Skeletal muscle satellite cell (primary cell): ENCODE results near the gene FAM177A1.
"Not testable (repeated sequence)": the region's sequence is repeated elsewhere in the genome, so short reads cannot be mapped to it uniquely, and the experiment has no call there.

Source experiments
- H3K27me3 ChIP-seq: 2 replicates; pipeline ENCODE4 v1.7.0; 2013; ENCODE audit warnings: low read length; ENCODE audit not compliant: control insufficient read depth, insufficient read depth
- H3K36me3 ChIP-seq: 2 replicates; pipeline ENCODE4 v1.7.0; 2013; ENCODE audit warnings: mild to moderate bottlenecking, control low read depth, low read length; ENCODE audit not compliant: insufficient read depth
- H3K4me1 ChIP-seq: 2 replicates; pipeline ENCODE4 v1.7.0; 2013; ENCODE audit warnings: low read length; ENCODE audit not compliant: control insufficient read depth, insufficient read depth
- H3K4me2 ChIP-seq: 2 replicates; pipeline ENCODE4 v1.7.0; 2013; ENCODE audit warnings: mild to moderate bottlenecking, low read length
- H3K4me3 ChIP-seq: 2 replicates; pipeline ENCODE4 v1.7.0; 2013; ENCODE audit warnings: low read length
- H3K9ac ChIP-seq: 2 replicates; pipeline ENCODE4 v1.7.0; 2013; ENCODE audit warnings: mild to moderate bottlenecking, low read depth, low read length, moderate library complexity
- H3K9me3 ChIP-seq: replicated peaks from 2 replicates; pipeline ENCODE4 v1.7.0; 2013; ENCODE audit warnings: mild to moderate bottlenecking, control low read depth, low read length

Gene FAM177A1

DNA sequence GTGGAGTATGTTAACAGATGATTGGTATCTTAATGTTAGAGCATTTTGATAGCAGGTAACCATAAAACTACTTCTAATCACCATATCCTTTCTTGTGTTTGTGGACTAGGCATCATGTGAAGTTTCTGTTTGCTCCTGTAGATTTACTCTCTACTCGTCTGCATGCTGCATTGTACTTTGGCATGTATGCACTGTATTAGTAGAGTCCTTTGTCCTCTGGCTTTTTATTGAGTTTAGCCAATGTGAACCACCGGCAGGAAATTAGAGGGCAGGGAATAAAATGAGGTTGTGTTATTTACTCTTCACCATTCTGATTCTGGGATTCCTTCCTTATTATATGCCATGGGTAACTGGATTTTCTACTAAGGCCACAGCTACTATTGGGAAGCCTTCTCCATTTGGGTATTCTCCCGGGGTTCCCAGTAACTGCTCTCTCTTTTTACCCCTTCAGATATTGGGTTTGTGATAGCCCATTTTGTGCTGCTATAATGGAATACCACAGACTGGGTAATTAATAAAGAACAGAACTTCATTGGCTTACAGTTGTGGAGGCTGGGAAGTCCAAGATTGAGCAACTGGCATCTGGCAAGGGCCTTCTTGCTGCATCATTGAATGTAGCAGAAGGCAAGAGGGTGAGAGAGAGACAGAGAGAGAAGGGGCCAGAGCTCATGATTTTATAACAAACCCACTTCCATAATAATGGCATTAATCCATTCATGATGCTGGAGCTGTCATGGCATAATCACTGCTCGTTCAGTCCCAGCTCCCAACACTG lies 22.4 kb downstream of the FAM177A1 start:
- no peak overlapping the region for H3K9ac ChIP-seq
- no peaks in the 10 kb centered on the region for H3K4me1 ChIP-seq
- no peaks in the 10 kb centered on the region for H3K27me3 ChIP-seq
- H3K9me3 ChIP-seq: no peaks in the 10 kb centered on the region
- H3K4me2 ChIP-seq: no peak overlapping the region
- H3K36me3 ChIP-seq: peaks cover 21% of the 10 kb centered on the region
- H3K4me3 ChIP-seq: no peak overlapping the region

DNA sequence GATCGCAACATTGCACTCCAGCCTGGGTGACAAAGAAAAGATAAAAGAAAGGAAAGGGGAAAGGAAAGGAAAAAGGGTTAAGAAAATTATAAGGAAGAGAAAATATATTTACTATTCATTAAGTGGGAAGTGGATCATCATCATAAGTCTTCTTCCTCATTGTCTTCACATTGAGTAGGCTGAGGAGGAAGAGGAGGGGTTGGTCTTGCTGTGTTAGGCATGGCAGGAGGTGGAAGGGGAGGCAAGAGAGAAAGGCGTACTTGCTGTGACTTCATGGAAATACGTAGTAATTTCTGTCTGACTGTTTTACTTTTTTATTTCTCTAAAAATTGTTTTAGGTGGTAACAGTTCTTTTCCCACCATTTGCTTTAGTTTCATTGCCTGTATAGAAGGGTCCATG lies 26.2 kb downstream of the FAM177A1 start:
- Histone ChIP-seq H3K27me3 (no peaks in the 10 kb centered on the region), H3K9ac (no peak overlapping the region), H3K4me1 (no peaks in the 10 kb centered on the region), H3K4me3 (no peak overlapping the region), H3K4me2 (no peak overlapping the region), H3K9me3 (no peaks in the 10 kb centered on the region), H3K36me3 (peaks cover 29% of the 10 kb centered on the region)

DNA sequence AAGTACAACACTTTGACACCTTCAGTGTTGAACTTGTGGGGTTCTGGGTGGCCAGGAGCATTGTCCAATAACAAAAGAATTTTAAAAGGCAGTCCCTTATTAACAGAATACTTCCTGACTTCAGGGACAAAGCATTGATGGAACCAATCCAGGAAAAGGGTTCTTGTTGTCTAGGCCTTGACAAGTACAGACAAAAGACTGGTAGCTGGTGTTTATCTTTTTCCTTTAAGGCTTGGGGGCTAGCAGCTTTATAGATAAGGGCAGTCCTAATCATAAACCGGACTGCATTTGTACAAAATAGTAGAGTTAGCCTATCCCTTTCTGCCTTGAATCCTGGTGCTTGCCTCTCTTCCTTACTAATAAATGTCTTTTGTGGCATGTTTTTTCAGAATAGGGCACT lies 27.4 kb downstream of the FAM177A1 start:
- Histone ChIP-seq H3K4me1 (no peaks in the 10 kb centered on the region), H3K9ac (no peak overlapping the region), H3K4me3 (no peak overlapping the region), H3K27me3 (no peaks in the 10 kb centered on the region), H3K36me3 (peaks cover 28% of the 10 kb centered on the region), H3K9me3 (no peaks in the 10 kb centered on the region), H3K4me2 (no peak overlapping the region)

- Histone ChIP-seq H3K4me3 (no peak overlapping the region), H3K4me1 (no peaks in the 10 kb centered on the region), H3K4me2 (no peak overlapping the region), H3K27me3 (no peaks in the 10 kb centered on the region), H3K9me3 (no peaks in the 10 kb centered on the region), H3K36me3 (peaks cover 39% of the 10 kb centered on the region), H3K9ac (no peak overlapping the region)
These were observed 32.0 kb downstream of the FAM177A1 start for GRCh38 chr14:35078082-35078481.

DNA sequence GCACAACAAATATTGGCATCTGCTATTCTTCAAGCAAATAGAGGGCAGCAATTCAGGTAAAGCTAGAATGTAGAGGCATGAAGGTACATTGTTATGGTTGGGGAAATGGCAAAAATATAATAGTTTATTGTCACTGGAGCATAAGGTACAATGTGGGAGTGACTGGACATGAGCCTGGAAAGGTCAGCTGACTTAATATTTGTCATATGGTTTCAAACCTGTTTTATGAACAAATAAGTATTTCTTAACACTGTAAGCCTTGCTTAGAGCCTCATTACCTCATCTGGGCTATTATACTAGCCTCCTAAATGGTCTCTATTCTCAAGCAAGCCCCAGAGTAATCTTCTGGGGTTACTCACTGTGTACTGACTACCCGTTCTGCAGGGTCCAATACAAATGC lies 33.7 kb downstream of the FAM177A1 start:
- Histone ChIP-seq H3K4me1 (no peaks in the 10 kb centered on the region), H3K4me2 (no peak overlapping the region), H3K36me3 (peaks cover 41% of the 10 kb centered on the region), H3K9me3 (no peaks in the 10 kb centered on the region), H3K9ac (no peak overlapping the region), H3K27me3 (no peaks in the 10 kb centered on the region), H3K4me3 (no peak overlapping the region)

GRCh38 chr14:35083530-35084150 lies 37.6 kb downstream of the FAM177A1 start:
- Histone ChIP-seq H3K4me1 (no peaks in the 10 kb centered on the region), H3K9ac (no peak overlapping the region), H3K9me3 (no peaks in the 10 kb centered on the region), H3K4me2 (no peak overlapping the region), H3K27me3 (no peaks in the 10 kb centered on the region), H3K4me3 (no peak overlapping the region), H3K36me3 (peaks cover 59% of the 10 kb centered on the region)

DNA sequence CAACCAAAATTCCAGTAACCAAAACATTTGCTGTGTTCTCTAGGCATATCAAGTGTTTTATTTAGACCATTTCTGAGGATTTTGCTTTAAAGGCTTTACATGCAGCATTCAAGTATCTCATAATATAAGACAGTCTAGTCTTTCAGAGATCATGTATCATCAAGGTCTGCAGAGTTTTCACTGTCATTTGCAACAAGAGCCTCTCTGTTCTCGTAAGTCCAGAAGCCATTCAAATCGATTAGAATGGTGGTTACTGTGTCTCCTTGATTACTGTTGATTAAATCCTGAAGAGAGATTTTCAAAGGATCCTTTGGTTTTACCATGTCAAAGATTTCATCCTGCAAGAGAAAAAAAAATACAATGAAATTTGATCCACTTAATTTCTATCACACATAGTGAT lies 39.4 kb downstream of the FAM177A1 start:
- peaks cover 48% of the 10 kb centered on the region for H3K36me3 ChIP-seq

DNA sequence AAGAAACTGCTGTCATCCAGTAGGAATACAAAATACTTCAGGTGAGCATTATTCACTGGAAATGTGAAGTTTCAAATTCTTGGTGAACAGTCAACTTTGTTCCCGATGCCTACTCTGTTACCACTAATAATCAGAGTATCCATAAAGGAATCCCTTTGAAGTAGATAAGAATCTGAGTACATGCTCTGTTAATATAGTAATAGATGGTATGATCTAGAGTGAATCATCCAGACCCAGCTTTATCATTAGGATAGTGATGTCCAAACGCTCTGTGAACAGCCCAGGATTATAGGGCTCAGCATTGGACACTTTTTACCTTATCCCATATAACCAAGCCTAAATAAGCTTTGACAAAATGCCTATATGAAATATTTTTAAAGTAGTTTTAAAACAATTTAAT lies 42.4 kb downstream of the FAM177A1 start:
- Histone ChIP-seq H3K36me3 (peaks cover 43% of the 10 kb centered on the region), H3K4me3 (no peak overlapping the region), H3K4me1 (no peaks in the 10 kb centered on the region), H3K4me2 (no peak overlapping the region), H3K9me3 (no peaks in the 10 kb centered on the region), H3K9ac (no peak overlapping the region), H3K27me3 (no peaks in the 10 kb centered on the region)

More for the DNA sequence above, 39.4 kb downstream of the FAM177A1 start:
- no peaks in the 10 kb centered on the region for H3K4me1 ChIP-seq
- no peaks in the 10 kb centered on the region for H3K9me3 ChIP-seq
- no peak overlapping the region for H3K4me2 ChIP-seq
- no peak overlapping the region for H3K4me3 ChIP-seq
- no peak overlapping the region for H3K9ac ChIP-seq
- no peaks in the 10 kb centered on the region for H3K27me3 ChIP-seq

GRCh38 chr14:35094645-35095044 lies 48.6 kb downstream of the FAM177A1 start:
- H3K36me3 ChIP-seq: peaks cover 39% of the 10 kb centered on the region
- H3K27me3 ChIP-seq, H3K9me3 ChIP-seq: not testable (repeated sequence)

GRCh38 chr14:35107866-35108265 lies 61.8 kb downstream of the FAM177A1 start:
- H3K36me3 ChIP-seq: peaks cover 49% of the 10 kb centered on the region
- no peaks in the 10 kb centered on the region for H3K27me3 ChIP-seq
- no peaks in the 10 kb centered on the region for H3K4me1 ChIP-seq
- H3K4me2 ChIP-seq: no peak overlapping the region
- no peaks in the 10 kb centered on the region for H3K9me3 ChIP-seq
- H3K9ac ChIP-seq: no peak overlapping the region
- H3K4me3 ChIP-seq: no peak overlapping the region

More at GRCh38 chr14:35094645-35095044, 48.6 kb downstream of the FAM177A1 start:
- not testable (repeated sequence) for H3K4me1 ChIP-seq, H3K9ac ChIP-seq, H3K4me2 ChIP-seq, H3K4me3 ChIP-seq

GRCh38 chr14:35112641-35113040 lies 66.6 kb downstream of the FAM177A1 start:
- Histone ChIP-seq H3K4me3 (no peak overlapping the region), H3K9me3 (no peaks in the 10 kb centered on the region), H3K36me3 (peaks cover 52% of the 10 kb centered on the region)

More at GRCh38 chr14:35112641-35113040, 66.6 kb downstream of the FAM177A1 start:
- Histone ChIP-seq H3K4me2 (no peak overlapping the region), H3K4me1 (no peaks in the 10 kb centered on the region), H3K27me3 (no peaks in the 10 kb centered on the region), H3K9ac (no peak overlapping the region)
